ENCODE data around the gene ANKS1A. TPM values are rescaled to one million over a fixed set of nuclear protein-coding genes. Genes with fewer than 3 reads are reported as not detected.

Gene ANKS1A
- total and polyA plus RNA-seq, 2 of the 4 experiments (the other 2 are of a cell fraction) = 7.2 to 7.5 TPM

- Histone ChIP-seq H3K36me3 (ENCODE audit: control insufficient read depth, insufficient read depth, low read length) (no peaks in the 10 kb centered on the region), H3K4me3 (ENCODE audit: insufficient read depth, low read depth, low read length) (no peak overlapping the region), H3K27me3 (ENCODE audit: control insufficient read depth, insufficient read depth, low read length) (no peaks in the 10 kb centered on the region), H3K4me1 (ENCODE audit: control insufficient read depth, insufficient read depth, low read length) (peaks cover 1% of the 10 kb centered on the region; the same call in 1 of the 2 replicates), H3K23ac (ENCODE audit: low read depth, low read length) (no peak overlapping the region), H3K56ac (ENCODE audit: extremely low read depth, insufficient read depth, low read length) (no peak overlapping the region), H4K91ac (ENCODE audit: insufficient read depth, low read depth, low read length) (no peak overlapping the region), H2AK9ac (replicated peaks; ENCODE audit: low read depth, low read length, poor library complexity) (no peak overlapping the region), H4K8ac (ENCODE audit: low read depth in 2 of 2, low read length in 2 of 2) (no peak overlapping the region), H2AK5ac (ENCODE audit: low read depth, low read length) (no peak overlapping the region), H2AFZ (replicated peaks; ENCODE audit: low read length, poor library complexity) (no peak overlapping the region), H3K18ac (ENCODE audit: low read depth, low read length) (no peak overlapping the region), H3K14ac (replicated peaks; ENCODE audit: low read depth, low read length) (no peak overlapping the region), H3K79me1 (ENCODE audit: low read depth in 1 of 2, low read length in 2 of 2) (peaks cover 8 to 12% of the 10 kb centered on the region in 2 experiments), H3K4ac (ENCODE audit: low read depth, low read length) (no peak overlapping the region), H3K27ac (ENCODE audit: insufficient read depth, low read length) (no peak overlapping the region), H3K9me1 (ENCODE audit: insufficient read depth, low read length) (peaks cover 2% of the 10 kb centered on the region; the same call in 1 of the 2 replicates), H2BK20ac (ENCODE audit: low read depth, low read length) (no peak overlapping the region), H4K5ac (ENCODE audit: low read depth, low read length) (no peak overlapping the region), H2BK5ac (ENCODE audit: low read depth, low read length, poor library complexity, severe bottlenecking) (no peak overlapping the region), H4K20me1 (ENCODE audit: insufficient read depth, low read length) (peaks cover 20% of the 10 kb centered on the region; the same call in 1 of the 2 replicates), H3K4me2 (ENCODE audit: low read depth, low read length) (no peak overlapping the region), H3K9ac (ENCODE audit: low read depth, low read length) (no peak overlapping the region), H3K9me3 (ENCODE audit: control insufficient read depth, insufficient read depth, low read length) (no peaks in the 10 kb centered on the region), H2BK15ac (ENCODE audit: low read depth, low read length) (no peak overlapping the region), H2BK120ac (ENCODE audit: low read depth, low read length) (no peak overlapping the region)
- in situ Hi-C loops (cut with MboI; ENCODE audit: low sequenced_read_pairs) (no loop called here), intact Hi-C loops (cut with micrococcal nuclease) (no loop called here), dilution Hi-C loops (cut with HindIII; ENCODE audit: low sequenced_read_pairs, unreplicated experiment) (no loop called here)
- no peak for TF ChIP-seq CEBPB (IDR thresholded peaks at IDR 0.05; ENCODE audit: low read depth, low read length)
- TF ChIP-seq MXI1 (IDR thresholded peaks at IDR 0.05; ENCODE audit: borderline replicate concordance, low read depth, low read length) = no peak
- no peak for TF ChIP-seq BHLHE40 (IDR thresholded peaks at IDR 0.05; ENCODE audit: low read depth, low read length)
- no peak for TF ChIP-seq CTCF (conservative IDR thresholded peaks at IDR 0.05; ENCODE audit: low read depth, low read length)
- TF ChIP-seq RCOR1 (IDR thresholded peaks at IDR 0.05; ENCODE audit: insufficient replicate concordance, low read length) = no peak
- TF ChIP-seq POLR2A (IDR thresholded peaks at IDR 0.05; ENCODE audit: low read depth, low read length) = no peak
- TF ChIP-seq SMC3 (IDR thresholded peaks at IDR 0.05; ENCODE audit: low read depth, low read length) = no peak
- no peak for TF ChIP-seq FOS (IDR thresholded peaks at IDR 0.05; ENCODE audit: low read depth, low read length)
- TF ChIP-seq, protein P1, sequence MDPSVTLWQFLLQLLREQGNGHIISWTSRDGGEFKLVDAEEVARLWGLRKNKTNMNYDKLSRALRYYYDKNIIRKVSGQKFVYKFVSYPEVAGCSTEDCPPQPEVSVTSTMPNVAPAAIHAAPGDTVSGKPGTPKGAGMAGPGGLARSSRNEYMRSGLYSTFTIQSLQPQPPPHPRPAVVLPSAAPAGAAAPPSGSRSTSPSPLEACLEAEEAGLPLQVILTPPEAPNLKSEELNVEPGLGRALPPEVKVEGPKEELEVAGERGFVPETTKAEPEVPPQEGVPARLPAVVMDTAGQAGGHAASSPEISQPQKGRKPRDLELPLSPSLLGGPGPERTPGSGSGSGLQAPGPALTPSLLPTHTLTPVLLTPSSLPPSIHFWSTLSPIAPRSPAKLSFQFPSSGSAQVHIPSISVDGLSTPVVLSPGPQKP (IDR thresholded peaks at IDR 0.05; ENCODE audit: borderline replicate concordance, low read depth, low read length) = no peak
- TF ChIP-seq, protein P2, sequence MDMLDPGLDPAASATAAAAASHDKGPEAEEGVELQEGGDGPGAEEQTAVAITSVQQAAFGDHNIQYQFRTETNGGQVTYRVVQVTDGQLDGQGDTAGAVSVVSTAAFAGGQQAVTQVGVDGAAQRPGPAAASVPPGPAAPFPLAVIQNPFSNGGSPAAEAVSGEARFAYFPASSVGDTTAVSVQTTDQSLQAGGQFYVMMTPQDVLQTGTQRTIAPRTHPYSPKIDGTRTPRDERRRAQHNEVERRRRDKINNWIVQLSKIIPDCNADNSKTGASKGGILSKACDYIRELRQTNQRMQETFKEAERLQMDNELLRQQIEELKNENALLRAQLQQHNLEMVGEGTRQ (IDR thresholded peaks at IDR 0.05; ENCODE audit: low read depth, low read length) = no peak
- TF ChIP-seq CHD1 (IDR thresholded peaks at IDR 0.05; ENCODE audit: low read depth, low read length) = no peak
- TF ChIP-seq MAZ (IDR thresholded peaks at IDR 0.05; ENCODE audit: borderline replicate concordance, low read depth, low read length) = no peak
- TF ChIP-seq RAD21 (IDR thresholded peaks at IDR 0.05; ENCODE audit: low read length) = no peak
- ChIA-PET CTCF (no interaction called here), POLR2A (ENCODE audit: unreplicated experiment) (no interaction called here)
- no TSS peak for BruUV-seq (replicated peaks)
- DNase-seq (peak; percentile 38), ATAC-seq (ENCODE audit: low read depth) (no peak)
- WGBS, 2 experiments (ENCODE audit: extremely low coverage in 2 of 2, insufficient read length in 1 of 2) = no CpG with 5 or more reads among the region's 1 CpG
These were observed 30.6 kb downstream of the ANKS1A start for GRCh38 chr6:34919651-34920050.

All from IMR-90 (cell line).